OCI-LY1 (cell line): ENCODE data around the gene PTPRN2.
"Not testable (repeated sequence)": the region's sequence is repeated elsewhere in the genome, so short reads cannot be mapped to it uniquely, and the experiment has no call there.

ENCODE experiments used
- CTCF ChIP-seq: fragments of 200-600 bp; sonication (generic), shearing (Covaris generic); IDR thresholded peaks from 2 replicates; pipeline ENCODE4 v1.5.1; 2017; ENCODE audit warnings: mild to moderate bottlenecking, antibody characterized with exemption, low read length, moderate library complexity, mixed read lengths
- EZH2 ChIP-seq: fragments of 200-600 bp; sonication (generic), shearing (Covaris generic); IDR thresholded peaks from 2 replicates; pipeline ENCODE4 v1.8.0; 2017; ENCODE audit warnings: borderline replicate concordance, mixed run types, mild to moderate bottlenecking, antibody characterized with exemption, low read length, moderate library complexity, mixed read lengths

GRCh38 chr7:158147431-158147830 lies 440.2 kb downstream of the PTPRN2 start:
- not testable (repeated sequence) for TF ChIP-seq CTCF, EZH2
